GM04503 (cell line): ENCODE measurements around the gene PCDHB11.
"Not testable (repeated sequence)": the region's sequence is repeated elsewhere in the genome, so short reads cannot be mapped to it uniquely, and the experiment has no call there.

ENCODE experiments used
- DNase-seq: peaks from one replicate; pipeline ENCODE4 v3.0.0-alpha.2; 2012; ENCODE audit warnings: low read depth

The PCDHB11 gene

GRCh38 chr5:141241496-141241895, 42.1 kb downstream of the PCDHB11 start:
- no peak for DNase-seq

DNA sequence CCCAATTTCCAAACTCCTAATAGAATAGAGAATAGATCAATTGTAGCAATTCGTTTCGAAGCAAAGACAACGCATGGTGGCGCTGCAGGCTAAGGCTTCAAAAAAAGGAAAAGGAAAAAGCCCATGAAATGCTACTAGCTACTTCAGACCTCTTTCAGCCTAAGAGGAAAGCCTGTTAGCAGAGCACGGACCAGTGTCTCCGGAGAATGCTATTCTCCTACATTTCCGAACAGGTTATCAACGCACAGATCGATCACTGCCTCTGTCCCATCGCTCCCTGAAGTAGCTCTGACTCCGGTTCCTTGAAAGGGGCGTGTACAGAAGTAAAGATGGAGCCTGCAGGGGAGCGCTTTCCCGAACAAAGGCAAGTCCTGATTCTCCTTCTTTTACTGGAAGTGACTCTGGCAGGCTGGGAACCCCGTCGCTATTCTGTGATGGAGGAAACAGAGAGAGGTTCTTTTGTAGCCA, 45.9 kb downstream of the PCDHB11 start, which contains the start of gene PCDHB15:
TSS of gene PCDHB15 (plus strand) at position 146 of the 468 bp plus-strand sequence. CDS start at position 330, 184 bp downstream.
- DNase-seq, result no peak

DNA sequence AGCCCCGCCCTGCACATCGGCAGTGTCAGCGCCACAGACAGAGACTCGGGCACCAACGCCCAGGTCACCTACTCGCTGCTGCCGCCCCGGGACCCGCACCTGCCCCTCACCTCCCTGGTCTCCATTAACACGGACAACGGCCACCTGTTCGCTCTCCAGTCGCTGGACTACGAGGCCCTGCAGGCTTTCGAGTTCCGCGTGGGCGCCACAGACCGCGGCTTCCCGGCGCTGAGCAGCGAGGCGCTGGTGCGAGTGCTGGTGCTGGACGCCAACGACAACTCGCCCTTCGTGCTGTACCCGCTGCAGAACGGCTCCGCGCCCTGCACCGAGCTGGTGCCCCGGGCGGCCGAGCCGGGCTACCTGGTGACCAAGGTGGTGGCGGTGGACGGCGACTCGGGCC, 47.5 kb downstream of the PCDHB11 start:
- not testable (repeated sequence) for DNase-seq

- DNase-seq, result not testable (repeated sequence)
These were observed 48.0 kb downstream of the PCDHB11 start for GRCh38 chr5:141247434-141247833.

DNA sequence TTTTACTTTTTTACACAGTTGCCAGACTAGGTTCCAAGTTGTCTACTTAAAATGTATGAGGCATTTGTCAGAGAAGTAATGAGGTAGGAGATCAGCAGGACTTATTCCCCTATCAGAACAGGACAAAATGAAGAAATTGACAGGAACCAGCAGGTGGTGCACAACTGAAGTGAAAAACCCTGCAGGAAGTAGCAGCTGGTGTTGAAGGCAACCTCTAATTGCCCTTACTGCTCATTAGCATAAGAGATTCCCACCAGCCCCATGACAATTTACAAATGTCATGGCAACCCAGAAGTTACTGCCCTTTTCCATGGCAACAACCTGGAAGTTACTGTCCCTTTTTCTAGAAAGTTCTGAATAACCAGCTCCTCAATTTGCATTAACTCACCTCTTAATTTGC, 51.1 kb downstream of the PCDHB11 start:
- DNase-seq, result no peak
